ENCODE results near the gene TCN2.

DNA sequence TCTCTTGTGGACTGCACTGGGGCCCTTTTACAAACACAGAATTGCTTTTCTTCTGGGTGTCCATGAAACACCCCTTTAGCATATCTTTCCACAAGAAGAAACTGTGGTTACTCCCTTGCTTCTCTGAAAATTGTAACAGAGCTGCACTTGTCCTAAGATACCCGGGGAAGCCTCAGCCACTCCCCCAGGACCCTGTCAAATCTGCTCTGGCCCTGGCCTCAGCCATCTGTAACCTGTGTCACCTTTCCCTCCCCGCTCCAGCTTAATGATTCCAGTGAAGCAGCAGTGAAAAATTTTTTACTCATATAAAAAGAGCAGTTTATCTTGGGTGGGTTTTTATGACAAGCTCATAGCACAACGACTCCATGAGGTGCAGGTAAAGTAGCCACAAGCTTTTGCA is 64.1 kb downstream of the TCN2 start:
- TF ChIP-seq, protein P1, sequence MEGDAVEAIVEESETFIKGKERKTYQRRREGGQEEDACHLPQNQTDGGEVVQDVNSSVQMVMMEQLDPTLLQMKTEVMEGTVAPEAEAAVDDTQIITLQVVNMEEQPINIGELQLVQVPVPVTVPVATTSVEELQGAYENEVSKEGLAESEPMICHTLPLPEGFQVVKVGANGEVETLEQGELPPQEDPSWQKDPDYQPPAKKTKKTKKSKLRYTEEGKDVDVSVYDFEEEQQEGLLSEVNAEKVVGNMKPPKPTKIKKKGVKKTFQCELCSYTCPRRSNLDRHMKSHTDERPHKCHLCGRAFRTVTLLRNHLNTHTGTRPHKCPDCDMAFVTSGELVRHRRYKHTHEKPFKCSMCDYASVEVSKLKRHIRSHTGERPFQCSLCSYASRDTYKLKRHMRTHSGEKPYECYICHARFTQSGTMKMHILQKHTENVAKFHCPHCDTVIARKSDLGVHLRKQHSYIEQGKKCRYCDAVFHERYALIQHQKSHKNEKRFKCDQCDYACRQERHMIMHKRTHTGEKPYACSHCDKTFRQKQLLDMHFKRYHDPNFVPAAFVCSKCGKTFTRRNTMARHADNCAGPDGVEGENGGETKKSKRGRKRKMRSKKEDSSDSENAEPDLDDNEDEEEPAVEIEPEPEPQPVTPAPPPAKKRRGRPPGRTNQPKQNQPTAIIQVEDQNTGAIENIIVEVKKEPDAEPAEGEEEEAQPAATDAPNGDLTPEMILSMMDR (IDR thresholded peaks at IDR 0.05) = no peak
- TF ChIP-seq POLR2AphosphoS5 (IDR thresholded peaks at IDR 0.05) (no peak), POLR2A (IDR thresholded peaks at IDR 0.05; ENCODE audit: low read depth) (no peak)

Data from esophagus muscularis mucosa (tissue), 3 donors.